Hepatocyte (in vitro differentiated cells): Measurements from ENCODE around the gene CHN2. TPM values are rescaled to one million over a fixed set of nuclear protein-coding genes. Genes with fewer than 3 reads are reported as not detected.

ENCODE experiments used
- DNase-seq: peaks from one replicate; pipeline ENCODE4 v3.0.0-alpha.2; 2016; ENCODE audit warnings: low spot score
- H2AFZ ChIP-seq: fragments of 200-600 bp; sonication (generic); 2 replicates; pipeline ENCODE4 v1.6.0; 2016; ENCODE audit warnings: antibody characterized with exemption, mild to moderate bottlenecking
- H3K27ac ChIP-seq: fragments of 200-600 bp; sonication (generic); 2 replicates; pipeline ENCODE4 v1.5.1; 2016; ENCODE audit warnings: mild to moderate bottlenecking
- H3K27me3 ChIP-seq: fragments of 200-600 bp; sonication (generic); 2 replicates; pipeline ENCODE4 v1.6.1; 2016
- H3K36me3 ChIP-seq: fragments of 200-600 bp; sonication (generic); replicated peaks from 2 replicates; pipeline ENCODE4 v1.5.1; 2016; ENCODE audit warnings: low read depth; ENCODE audit not compliant: insufficient read depth
- H3K4me1 ChIP-seq: fragments of 200-600 bp; sonication (generic); 2 replicates; pipeline ENCODE4 v1.5.1; 2016; ENCODE audit warnings: mild to moderate bottlenecking, moderate library complexity; ENCODE audit not compliant: insufficient read depth
- H3K4me2 ChIP-seq: fragments of 200-600 bp; sonication (generic); 2 replicates; pipeline ENCODE4 v1.6.0; 2016
- H3K4me3 ChIP-seq: fragments of 200-600 bp; sonication (generic); 2 replicates; pipeline ENCODE4 v1.5.1; 2016; ENCODE audit warnings: mild to moderate bottlenecking
- H3K79me2 ChIP-seq: fragments of 200-600 bp; sonication (generic); 2 replicates; pipeline ENCODE4 v1.6.0; 2017; ENCODE audit warnings: mild to moderate bottlenecking
- H3K9me2 ChIP-seq: fragments of 200-600 bp; sonication (generic); replicated peaks from 2 replicates; pipeline ENCODE4 v1.6.0; 2017; ENCODE audit warnings: mild to moderate bottlenecking; ENCODE audit not compliant: insufficient read depth
- H3K9me3 ChIP-seq: fragments of 200-600 bp; sonication (generic); 2 replicates; pipeline ENCODE4 v1.5.1; 2016; ENCODE audit warnings: low read depth, mild to moderate bottlenecking
- H4K20me1 ChIP-seq: fragments of 200-600 bp; sonication (generic); 2 replicates; pipeline ENCODE4 v1.6.0; 2016; ENCODE audit warnings: mild to moderate bottlenecking; ENCODE audit not compliant: insufficient read depth, poor library complexity, severe bottlenecking
- CTCF ChIP-seq: fragments of 200-600 bp; sonication (generic); IDR thresholded peaks from 2 replicates; pipeline ENCODE4 v1.5.1; 2016; ENCODE audit warnings: antibody characterized with exemption, mild to moderate bottlenecking; ENCODE audit not compliant: poor library complexity
- EZH2 ChIP-seq: fragments of 200-600 bp; sonication (generic); IDR thresholded peaks from 2 replicates; pipeline ENCODE4 v1.6.1; 2016; ENCODE audit warnings: antibody characterized with exemption, mild to moderate bottlenecking, borderline replicate concordance
- EZH2phosphoT487 ChIP-seq: fragments of 200-600 bp; sonication (generic); IDR thresholded peaks from one replicate; pipeline ENCODE4 v1.6.1; 2018; ENCODE audit warnings: antibody characterized with exemption, mild to moderate bottlenecking, low read depth, moderate library complexity; ENCODE audit not compliant: unreplicated experiment, severe bottlenecking
- WGBS: methylation state at CpG from one replicate; pipeline ENCODE4 v1.1.6; 2016; ENCODE audit warnings: low lambda C conversion rate; ENCODE audit errors: missing lambda C conversion rate; 5-methylcytosine and 5-hydroxymethylcytosine counted together
- polyA plus RNA-seq: library from polyadenylated mRNA; unstranded; fragments of >200 nt; fragmentation: Nextera tagmentation; extraction: Ambion mirVana; gene quantifications from 2 replicates; pipeline ENCODE4 v1.2.1, GENCODE V29; 2016
- total RNA-seq: library from RNA; depleted of rRNA; stranded (reverse); fragments of >200 nt; gene quantifications from 2 replicates; pipeline ENCODE4 v1.2.3, GENCODE V29; 2014

Gene CHN2
- total and polyA plus RNA-seq, 2 experiments from 2014 or later = 8.7 to 12.3 TPM

GRCh38 chr7:29431686-29432085 lies 237.1 kb downstream of the CHN2 start:
- Histone ChIP-seq H3K79me2 (no peaks in the 10 kb centered on the region), H3K9me3 (no peaks in the 10 kb centered on the region), H2AFZ (no peak overlapping the region), H3K27ac (no peak overlapping the region), H3K4me2 (no peak overlapping the region), H3K36me3 (no peaks in the 10 kb centered on the region), H4K20me1 (no peaks in the 10 kb centered on the region), H3K9me2 (no peaks in the 10 kb centered on the region), H3K27me3 (no peaks in the 10 kb centered on the region), H3K4me3 (no peak overlapping the region), H3K4me1 (no peaks in the 10 kb centered on the region)
- DNase-seq = no peak
- no peak for TF ChIP-seq EZH2
- TF ChIP-seq EZH2phosphoT487 = no peak
- no peak for TF ChIP-seq CTCF
- 96% methylated on average over 3 of the region's 3 CpGs for WGBS

GRCh38 chr7:29432721-29433120 lies 238.1 kb downstream of the CHN2 start:
- Histone ChIP-seq H4K20me1 (no peaks in the 10 kb centered on the region), H2AFZ (no peak overlapping the region), H3K27ac (no peak overlapping the region), H3K27me3 (no peaks in the 10 kb centered on the region), H3K9me2 (no peaks in the 10 kb centered on the region), H3K4me3 (no peak overlapping the region), H3K4me1 (no peaks in the 10 kb centered on the region), H3K79me2 (no peaks in the 10 kb centered on the region), H3K9me3 (no peaks in the 10 kb centered on the region), H3K4me2 (no peak overlapping the region), H3K36me3 (no peaks in the 10 kb centered on the region)
- WGBS = 96% methylated on average over 7 of the region's 7 CpGs
- DNase-seq = no peak
- no peak for TF ChIP-seq EZH2
- no peak for TF ChIP-seq CTCF
- TF ChIP-seq EZH2phosphoT487 = no peak

GRCh38 chr7:29434380-29434768 lies 239.8 kb downstream of the CHN2 start:
- TF ChIP-seq EZH2phosphoT487 (no peak), CTCF (no peak), EZH2 (no peak)
- no peak overlapping the region for H3K4me2 ChIP-seq
- H4K20me1 ChIP-seq = no peaks in the 10 kb centered on the region
- 87% methylated on average over 2 of the region's 2 CpGs for WGBS
- no peak overlapping the region for H3K27ac ChIP-seq
- no peak overlapping the region for H3K4me3 ChIP-seq
- H3K4me1 ChIP-seq = no peaks in the 10 kb centered on the region
- no peaks in the 10 kb centered on the region for H3K79me2 ChIP-seq
- H3K9me3 ChIP-seq = no peaks in the 10 kb centered on the region
- H3K9me2 ChIP-seq = no peaks in the 10 kb centered on the region
- no peaks in the 10 kb centered on the region for H3K27me3 ChIP-seq
- H3K36me3 ChIP-seq = no peaks in the 10 kb centered on the region
- H2AFZ ChIP-seq = no peak overlapping the region
- no peak for DNase-seq

- H3K79me2 ChIP-seq = no peaks in the 10 kb centered on the region
- no peak overlapping the region for H3K4me2 ChIP-seq
- DNase-seq = no peak
- no peak overlapping the region for H3K27ac ChIP-seq
- no peaks in the 10 kb centered on the region for H3K4me1 ChIP-seq
- H3K9me3 ChIP-seq = no peaks in the 10 kb centered on the region
- no peak overlapping the region for H2AFZ ChIP-seq
- H3K9me2 ChIP-seq = no peaks in the 10 kb centered on the region
- no peaks in the 10 kb centered on the region for H3K36me3 ChIP-seq
- no peaks in the 10 kb centered on the region for H3K27me3 ChIP-seq
- H4K20me1 ChIP-seq = no peaks in the 10 kb centered on the region
- no peak for TF ChIP-seq EZH2
- TF ChIP-seq CTCF = no peak
- TF ChIP-seq EZH2phosphoT487 = no peak
- no peak overlapping the region for H3K4me3 ChIP-seq
Measured at GRCh38 chr7:29435167-29435566, 240.6 kb downstream of the CHN2 start.
